OCI-LY7 (cell line): ENCODE data around the gene NBEA.

Experiments used
- EZH2phosphoT487 ChIP-seq: fragments of 200-600 bp; sonication (generic); IDR thresholded peaks from 2 replicates; pipeline ENCODE4 v1.6.1; 2018; ENCODE audit warnings: low read depth, borderline replicate concordance, mild to moderate bottlenecking, mixed run types, antibody characterized with exemption, low read length, moderate library complexity, mixed read lengths
- TF ChIP-seq, protein P1 (sequence below): fragments of 200-600 bp; sonication (generic); conservative IDR thresholded peaks from 2 replicates; pipeline ENCODE4 v1.5.1; 2014; ENCODE audit warnings: mild to moderate bottlenecking, antibody characterized with exemption, low read length, moderate library complexity, mixed read lengths

DNA sequence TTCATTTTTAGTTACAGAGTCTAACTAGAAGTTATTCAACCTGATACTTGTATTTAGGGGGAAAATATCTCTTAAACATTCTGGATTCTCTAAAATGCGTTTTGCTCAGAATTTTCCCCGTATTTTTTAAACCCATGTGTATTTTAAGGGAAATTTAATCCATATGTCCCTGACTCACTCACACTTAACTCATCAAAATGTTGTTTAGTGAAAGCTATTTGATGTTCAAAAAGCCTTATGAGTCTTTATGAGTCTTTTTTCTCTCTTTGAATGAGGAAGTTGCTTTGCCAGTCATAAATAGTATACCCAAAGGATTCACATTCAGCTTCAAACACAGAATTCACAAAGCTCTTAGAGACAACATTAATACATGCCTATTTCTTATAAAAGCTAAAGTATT, 518.0 kb downstream of the NBEA start:
- TF ChIP-seq, protein P1, sequence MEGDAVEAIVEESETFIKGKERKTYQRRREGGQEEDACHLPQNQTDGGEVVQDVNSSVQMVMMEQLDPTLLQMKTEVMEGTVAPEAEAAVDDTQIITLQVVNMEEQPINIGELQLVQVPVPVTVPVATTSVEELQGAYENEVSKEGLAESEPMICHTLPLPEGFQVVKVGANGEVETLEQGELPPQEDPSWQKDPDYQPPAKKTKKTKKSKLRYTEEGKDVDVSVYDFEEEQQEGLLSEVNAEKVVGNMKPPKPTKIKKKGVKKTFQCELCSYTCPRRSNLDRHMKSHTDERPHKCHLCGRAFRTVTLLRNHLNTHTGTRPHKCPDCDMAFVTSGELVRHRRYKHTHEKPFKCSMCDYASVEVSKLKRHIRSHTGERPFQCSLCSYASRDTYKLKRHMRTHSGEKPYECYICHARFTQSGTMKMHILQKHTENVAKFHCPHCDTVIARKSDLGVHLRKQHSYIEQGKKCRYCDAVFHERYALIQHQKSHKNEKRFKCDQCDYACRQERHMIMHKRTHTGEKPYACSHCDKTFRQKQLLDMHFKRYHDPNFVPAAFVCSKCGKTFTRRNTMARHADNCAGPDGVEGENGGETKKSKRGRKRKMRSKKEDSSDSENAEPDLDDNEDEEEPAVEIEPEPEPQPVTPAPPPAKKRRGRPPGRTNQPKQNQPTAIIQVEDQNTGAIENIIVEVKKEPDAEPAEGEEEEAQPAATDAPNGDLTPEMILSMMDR = no peak
- no peak for TF ChIP-seq EZH2phosphoT487
